Stimulated activated CD4-positive, alpha-beta T cell treated with anti-CD3 and anti-CD28 coated beads, Interleukin-1b, Interleukin-23, amount 100 ng/mL, for 4 hours (primary cell): ENCODE results near the gene JAKMIP2.
"Not testable (repeated sequence)": the region's sequence is repeated elsewhere in the genome, so short reads cannot be mapped to it uniquely, and the experiment has no call there.

Experiments used
- DNase-seq, 2 donors: peaks; one replicate each; pipeline ENCODE4 v3.0.0-alpha.2; 2020; ENCODE audit warnings: low read depth in 2 of 2

JAKMIP2 gene

DNA sequence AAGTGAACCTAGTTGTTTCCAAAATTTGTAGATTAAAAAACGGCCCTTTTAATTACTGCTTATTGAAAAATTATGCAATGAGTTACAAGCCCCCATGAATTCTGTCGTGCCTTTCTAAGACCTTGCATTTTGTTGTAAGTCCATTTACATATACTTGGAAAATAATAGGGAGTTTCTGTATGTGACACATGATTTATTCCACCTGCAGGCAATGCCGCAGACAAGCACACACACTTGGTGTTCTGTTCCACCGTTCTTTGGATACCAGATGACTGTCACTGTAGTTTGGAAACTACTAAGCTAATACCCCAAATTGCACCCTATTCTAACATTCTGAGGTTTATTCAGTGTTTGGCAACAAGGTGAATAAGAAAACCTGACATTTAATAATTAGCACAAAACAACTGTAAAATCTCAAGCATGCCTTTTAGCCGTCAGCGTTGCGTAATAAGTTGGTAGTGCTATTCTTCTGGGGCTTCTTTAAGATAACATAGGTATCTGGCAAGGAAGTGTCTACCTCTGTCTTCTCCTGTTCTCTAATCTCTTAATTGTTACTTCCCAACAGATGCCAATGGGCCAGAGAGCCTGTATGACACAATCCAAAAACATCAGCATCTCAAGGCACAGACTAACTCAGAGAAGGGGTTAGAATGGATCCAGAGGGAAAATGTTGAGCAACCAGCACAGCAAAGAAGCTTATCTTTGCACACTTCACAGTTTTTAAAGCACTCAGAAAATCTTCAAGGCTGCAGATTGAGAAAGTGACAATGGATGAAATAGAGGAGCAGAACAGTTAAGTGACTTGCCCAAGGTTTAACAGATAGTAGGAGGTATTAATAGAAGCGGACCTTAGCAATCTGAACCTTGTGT is 224.4 kb downstream of the JAKMIP2 start:
- no peak for DNase-seq

DNA sequence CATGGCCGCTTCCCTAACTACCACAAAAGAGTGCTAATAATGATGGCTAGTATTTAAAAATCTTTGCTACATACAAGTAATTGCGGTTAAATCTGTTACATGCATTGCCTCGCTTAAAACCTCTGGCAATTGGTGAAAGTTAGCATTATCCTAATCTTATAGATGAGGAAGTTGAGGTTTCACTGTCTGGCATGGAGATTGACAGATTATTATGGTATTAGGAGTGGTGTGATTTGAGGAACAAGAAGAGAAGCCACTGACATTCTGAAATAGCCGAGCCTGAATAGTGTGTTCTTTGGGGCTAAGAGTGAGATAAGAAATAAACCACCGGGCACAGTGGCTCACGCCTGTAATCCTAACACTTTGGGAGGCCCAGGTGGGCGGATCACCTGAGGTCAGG is 227.4 kb downstream of the JAKMIP2 start:
- DNase-seq: no peak

DNA sequence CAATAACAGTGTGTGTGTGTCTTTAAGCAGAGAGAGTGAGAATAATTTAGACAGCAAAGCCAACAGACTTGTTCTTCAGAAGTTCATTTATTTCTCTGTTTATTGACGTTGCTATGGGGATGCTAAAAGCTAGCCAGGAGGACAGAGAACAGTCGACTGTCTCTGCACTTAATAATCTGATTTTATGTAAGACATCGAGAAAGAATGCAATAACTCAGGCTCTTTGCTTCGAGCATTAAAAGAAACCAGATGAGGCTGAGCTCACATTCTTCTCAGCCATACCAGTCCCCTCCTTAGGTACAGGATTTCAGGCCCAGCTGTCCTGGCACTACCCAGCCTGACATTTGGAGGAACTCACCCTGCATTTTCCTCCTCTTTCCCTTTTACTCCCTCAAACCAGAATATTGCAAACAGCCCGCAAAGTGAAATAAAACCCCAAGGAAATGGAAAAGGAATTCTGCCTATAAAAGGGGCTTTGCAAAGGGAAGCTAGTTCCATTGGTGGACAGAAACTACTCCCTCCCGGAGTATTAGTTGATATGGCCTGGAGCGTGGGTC is 228.2 kb downstream of the JAKMIP2 start:
- no peak for DNase-seq

DNA sequence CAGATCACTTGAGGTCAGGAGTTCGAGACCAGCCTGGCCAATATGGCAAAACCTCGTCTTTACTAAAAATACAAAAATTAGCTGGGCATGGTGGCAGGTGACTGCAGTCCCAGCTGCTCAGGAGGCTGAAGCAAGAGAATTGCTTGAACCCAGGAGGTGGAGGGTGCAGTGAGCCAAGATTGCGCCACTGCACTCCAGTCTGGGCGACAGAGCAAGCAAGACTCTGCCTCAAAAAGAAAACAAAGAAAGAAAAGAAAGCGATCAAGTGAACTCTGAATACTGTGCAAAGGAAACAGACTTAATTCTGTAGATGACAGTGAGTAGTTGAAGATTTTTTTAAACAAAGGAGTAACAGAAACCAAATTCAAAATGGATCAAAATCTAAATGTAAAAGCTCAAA is 228.7 kb downstream of the JAKMIP2 start:
- DNase-seq: not testable (repeated sequence)

DNA sequence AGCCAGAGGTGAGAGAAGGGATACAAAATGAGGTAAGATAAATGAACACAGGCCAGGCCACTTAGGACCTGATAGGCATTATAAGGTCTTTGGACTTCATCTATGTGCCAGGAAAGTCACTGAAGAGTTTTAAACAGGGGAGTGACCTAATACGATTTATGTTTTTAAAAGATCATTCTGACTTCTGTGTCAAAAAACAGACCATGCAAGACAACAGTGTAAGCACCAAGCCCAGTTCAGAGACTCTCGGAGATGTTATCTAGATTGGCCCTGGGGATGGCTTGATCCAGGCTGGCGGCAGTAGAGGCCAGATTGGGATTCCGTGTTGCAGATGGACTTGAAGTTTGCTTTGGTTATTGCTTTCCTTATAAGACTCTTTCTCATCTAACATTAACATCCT is 229.6 kb downstream of the JAKMIP2 start:
- DNase-seq: no peak

DNA sequence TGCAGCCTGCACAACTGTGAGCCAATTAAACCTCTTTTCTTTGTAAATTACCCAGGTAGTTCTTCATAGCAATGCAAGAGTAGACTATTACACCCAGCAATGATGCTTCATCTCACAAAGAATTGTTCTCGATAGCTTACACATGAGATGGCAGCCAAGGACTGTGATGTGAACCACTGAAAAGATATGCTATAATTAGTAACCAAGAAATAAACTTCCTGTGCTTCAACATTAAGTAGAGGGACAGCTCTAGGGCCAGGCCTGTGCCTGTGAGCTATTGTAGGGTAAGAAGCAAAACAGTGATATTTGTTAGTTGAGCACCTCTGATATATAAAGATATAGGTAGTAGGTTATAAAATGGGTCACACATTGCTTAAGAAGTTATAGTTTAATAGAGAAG is 230.9 kb downstream of the JAKMIP2 start:
- no peak for DNase-seq

DNA sequence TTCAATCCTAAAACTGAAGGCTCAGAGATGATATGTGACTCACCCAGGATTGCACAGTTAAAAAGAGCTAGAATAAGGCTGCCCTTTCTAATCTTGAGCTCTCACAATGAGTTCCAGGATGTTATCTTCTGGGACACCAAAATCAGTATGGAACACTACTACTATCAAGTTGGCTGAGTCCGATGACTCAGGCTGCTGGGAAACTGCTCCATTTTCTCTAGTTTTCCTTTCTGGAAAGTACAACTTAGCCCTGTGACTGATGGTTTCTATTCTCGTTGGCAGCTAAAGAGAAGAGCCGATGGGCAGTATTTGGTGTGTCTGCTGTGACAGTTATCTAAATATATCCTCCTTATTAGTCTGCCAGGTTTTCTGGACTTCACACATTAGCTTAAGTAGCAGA is 234.8 kb downstream of the JAKMIP2 start:
- DNase-seq: no peak

DNA sequence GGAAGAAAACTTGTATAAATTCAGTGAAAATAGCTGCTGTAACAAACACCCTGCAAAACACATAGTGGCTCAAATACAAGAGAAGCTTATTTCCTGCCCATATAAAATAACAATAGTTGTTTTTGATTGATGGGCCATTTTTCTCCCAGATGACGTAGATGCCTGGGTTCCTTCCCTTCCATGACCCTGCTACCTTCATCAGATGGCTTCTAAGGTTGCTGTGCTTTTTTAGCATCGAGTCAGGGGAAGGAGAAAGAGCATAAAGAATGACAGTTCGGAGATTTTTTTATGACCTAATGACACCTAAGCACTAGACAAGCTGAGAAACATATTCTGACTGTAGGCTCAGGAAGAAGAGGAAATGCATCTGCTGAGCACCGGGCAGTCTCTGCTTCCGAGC is 238.0 kb downstream of the JAKMIP2 start:
- DNase-seq: no peak

DNA sequence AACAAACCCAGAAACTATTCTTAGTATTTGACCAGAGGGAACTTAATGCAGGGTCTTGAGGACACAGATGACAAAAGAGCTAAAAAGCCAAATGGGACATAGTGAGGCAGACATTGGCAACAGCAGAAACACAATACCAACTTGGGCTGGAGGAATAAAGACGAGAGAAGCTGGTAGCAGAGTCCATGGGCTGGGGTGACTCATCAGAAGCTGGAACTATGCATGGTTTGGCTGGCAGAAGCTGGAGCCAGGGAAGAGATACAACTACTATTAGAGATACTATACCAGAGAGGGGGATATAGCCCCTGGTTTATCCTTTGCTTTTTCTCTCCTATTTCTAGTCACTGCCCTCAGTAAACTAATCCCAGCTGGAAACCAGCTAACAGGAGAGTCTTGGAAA is 243.5 kb downstream of the JAKMIP2 start:
- no peak for DNase-seq

DNA sequence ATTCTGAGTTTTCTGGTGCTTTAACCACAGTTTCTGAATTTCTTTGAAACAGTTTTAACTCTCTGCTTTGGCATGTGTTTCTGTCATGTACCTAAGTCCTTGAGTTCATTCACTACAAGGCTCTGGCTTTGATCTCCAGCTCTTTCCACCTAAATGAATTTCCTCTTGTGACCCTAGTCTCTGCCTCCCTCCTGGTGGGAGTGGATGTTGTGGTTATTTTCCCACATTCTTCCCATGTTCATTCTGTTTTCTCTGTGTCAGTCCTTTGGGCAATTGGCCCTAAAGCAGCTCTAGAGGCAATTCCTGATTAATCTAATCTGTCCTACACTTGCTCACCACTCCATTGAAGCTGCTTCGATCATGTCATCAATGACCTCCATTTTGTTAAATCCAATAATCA is 244.3 kb downstream of the JAKMIP2 start:
- DNase-seq: no peak
